GM12892 (cell line): ENCODE data around the gene STARD4.

Source experiments
- POLR2A ChIP-seq: IDR thresholded peaks from 2 replicates; pipeline ENCODE4 v1.6.1; 2011; ENCODE audit warnings: low read depth, low read length, control low read depth
- POLR2AphosphoS5 ChIP-seq: IDR thresholded peaks from 2 replicates; pipeline ENCODE4 v1.6.1; 2011; ENCODE audit warnings: low read depth, low read length, control low read depth
- TAF1 ChIP-seq: IDR thresholded peaks from 2 replicates; pipeline ENCODE4 v1.6.1; 2011; ENCODE audit warnings: low read depth, mild to moderate bottlenecking, control low read depth, low read length, borderline replicate concordance

GRCh38 chr5:111537141-111538024 is 25.0 kb upstream of the STARD4 start:
- TF ChIP-seq POLR2A: no peak
- TF ChIP-seq POLR2AphosphoS5: no peak
- no peak for TF ChIP-seq TAF1
